Measurements from ENCODE around the gene PHOX2A. TPM values are rescaled to one million over a fixed set of nuclear protein-coding genes. Genes with fewer than 3 reads are reported as not detected.

Gene PHOX2A
- total RNA-seq, 1 donor from 2014 or later = not detected

DNA sequence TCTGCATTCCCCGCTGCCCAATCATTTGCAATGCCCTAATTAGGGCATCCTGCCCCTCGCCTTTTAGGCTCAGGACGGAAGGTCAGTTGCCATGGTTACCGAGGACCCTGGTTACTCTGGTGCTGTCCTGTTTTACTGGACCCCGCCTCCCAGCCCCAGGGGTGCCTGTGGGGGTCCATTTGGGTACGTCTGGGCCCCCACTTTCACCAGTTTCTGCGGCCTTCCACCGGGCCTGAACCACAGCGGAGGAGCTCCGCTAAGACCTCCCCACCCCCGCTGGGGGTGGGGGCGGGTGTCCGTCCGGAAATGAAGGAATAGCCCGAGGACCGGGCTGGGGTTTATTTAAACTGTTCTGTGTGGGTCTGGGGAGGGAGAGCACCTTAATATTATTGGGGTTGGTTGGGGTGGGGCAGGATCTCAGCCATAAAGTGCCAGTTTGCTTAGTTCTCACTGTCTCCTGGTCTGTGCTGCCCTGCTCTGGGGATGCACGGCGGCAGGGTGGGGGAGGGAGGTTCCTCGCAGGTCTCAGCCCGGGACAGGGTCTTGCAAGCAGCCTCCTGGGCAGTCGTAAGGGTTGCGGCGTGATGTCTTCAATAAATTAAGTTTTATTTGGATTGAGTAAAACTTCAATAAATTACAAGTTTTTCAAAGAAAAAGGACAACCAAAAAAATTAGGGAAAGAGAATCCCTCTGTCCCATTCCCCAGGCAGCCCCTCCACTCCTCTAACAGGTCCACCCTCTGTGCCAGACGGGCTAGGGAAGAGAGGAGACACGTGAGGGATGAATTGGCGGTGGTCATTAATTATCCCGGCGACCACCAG, 5.3 kb downstream of the PHOX2A start:
- FAIRE-seq (no peak), DNase-seq (ENCODE audit: low read depth) (no peak)
- Mint-ChIP-seq H3K36me3 (ENCODE audit: low read depth, unreplicated experiment) (peaks cover 19% of the 10 kb centered on the region), H3K4me1 (ENCODE audit: low read depth, unreplicated experiment) (peaks cover 13% of the 10 kb centered on the region), H3K27me3 (ENCODE audit: low read depth, unreplicated experiment) (peaks cover 34% of the 10 kb centered on the region), H3K4me3 (ENCODE audit: unreplicated experiment) (peak overlapping the region; percentile 60), H3K9me3 (ENCODE audit: unreplicated experiment) (peaks cover 12% of the 10 kb centered on the region), H3K27ac (ENCODE audit: unreplicated experiment) (peak overlapping the region; percentile 80)
- no peaks in the 10 kb centered on the region for H3K9me3 ChIP-seq (ENCODE audit: insufficient read depth, low read depth, low read length)
- TF ChIP-seq EZH2 (IDR thresholded peaks at IDR 0.05; ENCODE audit: insufficient read depth, low read length) = no peak
- TF ChIP-seq, protein P1, sequence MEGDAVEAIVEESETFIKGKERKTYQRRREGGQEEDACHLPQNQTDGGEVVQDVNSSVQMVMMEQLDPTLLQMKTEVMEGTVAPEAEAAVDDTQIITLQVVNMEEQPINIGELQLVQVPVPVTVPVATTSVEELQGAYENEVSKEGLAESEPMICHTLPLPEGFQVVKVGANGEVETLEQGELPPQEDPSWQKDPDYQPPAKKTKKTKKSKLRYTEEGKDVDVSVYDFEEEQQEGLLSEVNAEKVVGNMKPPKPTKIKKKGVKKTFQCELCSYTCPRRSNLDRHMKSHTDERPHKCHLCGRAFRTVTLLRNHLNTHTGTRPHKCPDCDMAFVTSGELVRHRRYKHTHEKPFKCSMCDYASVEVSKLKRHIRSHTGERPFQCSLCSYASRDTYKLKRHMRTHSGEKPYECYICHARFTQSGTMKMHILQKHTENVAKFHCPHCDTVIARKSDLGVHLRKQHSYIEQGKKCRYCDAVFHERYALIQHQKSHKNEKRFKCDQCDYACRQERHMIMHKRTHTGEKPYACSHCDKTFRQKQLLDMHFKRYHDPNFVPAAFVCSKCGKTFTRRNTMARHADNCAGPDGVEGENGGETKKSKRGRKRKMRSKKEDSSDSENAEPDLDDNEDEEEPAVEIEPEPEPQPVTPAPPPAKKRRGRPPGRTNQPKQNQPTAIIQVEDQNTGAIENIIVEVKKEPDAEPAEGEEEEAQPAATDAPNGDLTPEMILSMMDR (IDR thresholded peaks at IDR 0.05; ENCODE audit: insufficient read depth, low read depth, low read length) = no peak
- H3K4me2 ChIP-seq (ENCODE audit: low read length) = peak overlapping the region; percentile 85
- peaks cover 34% of the 10 kb centered on the region for H3K27me3 ChIP-seq (ENCODE audit: insufficient read depth, low read length)
- no peak overlapping the region for H2AFZ ChIP-seq (ENCODE audit: low read depth, low read length)
- H4K20me1 ChIP-seq (ENCODE audit: insufficient read depth, low read length) = peaks cover 60% of the 10 kb centered on the region
- no peaks in the 10 kb centered on the region for H3K79me2 ChIP-seq (ENCODE audit: insufficient read depth, low read length)
- H3K4me3 ChIP-seq (ENCODE audit: insufficient read depth, low read depth, low read length) = no peak overlapping the region
- no peak overlapping the region for H3K9ac ChIP-seq (ENCODE audit: low read length)
- no peak overlapping the region for H3K27ac ChIP-seq (ENCODE audit: low read depth, low read length)
- H3K4me1 ChIP-seq (ENCODE audit: insufficient read depth, low read length) = peaks cover 26% of the 10 kb centered on the region
- H3K36me3 ChIP-seq (ENCODE audit: insufficient read depth, low read length) = peaks cover 20% of the 10 kb centered on the region

DNA sequence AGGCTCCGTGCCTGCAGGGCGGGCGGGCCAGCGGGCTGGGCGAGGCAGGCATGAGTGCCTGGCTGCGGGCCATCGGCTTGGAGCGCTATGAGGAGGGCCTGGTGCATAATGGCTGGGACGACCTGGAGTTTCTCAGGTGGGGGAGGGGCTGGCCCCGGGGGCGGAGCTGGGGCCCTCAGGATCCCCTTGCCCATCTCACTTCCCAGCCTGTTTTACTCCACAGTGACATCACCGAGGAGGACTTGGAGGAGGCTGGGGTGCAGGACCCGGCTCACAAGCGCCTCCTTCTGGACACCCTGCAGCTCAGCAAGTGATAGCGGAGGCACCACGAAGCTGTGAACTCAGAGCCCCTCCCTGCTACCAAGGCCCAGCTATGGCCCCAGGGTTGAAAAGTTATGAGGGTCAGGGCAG, 5.9 kb downstream of the PHOX2A start:
- H3K4me1 ChIP-seq (ENCODE audit: insufficient read depth, low read length) = peaks cover 26% of the 10 kb centered on the region
- H2AFZ ChIP-seq (ENCODE audit: low read depth, low read length) = no peak overlapping the region
- peaks cover 26% of the 10 kb centered on the region for H3K36me3 ChIP-seq (ENCODE audit: insufficient read depth, low read length)
- H3K79me2 ChIP-seq (ENCODE audit: insufficient read depth, low read length) = no peaks in the 10 kb centered on the region
- peaks cover 19% of the 10 kb centered on the region for H3K36me3 Mint-ChIP-seq (ENCODE audit: low read depth, unreplicated experiment)
- no peaks in the 10 kb centered on the region for H3K9me3 ChIP-seq (ENCODE audit: insufficient read depth, low read depth, low read length)
- no peak overlapping the region for H3K4me3 ChIP-seq (ENCODE audit: insufficient read depth, low read depth, low read length)
- peaks cover 28% of the 10 kb centered on the region for H3K27me3 ChIP-seq (ENCODE audit: insufficient read depth, low read length)
- no peak for FAIRE-seq
- DNase-seq (ENCODE audit: low read depth) = peak; percentile 45
- peaks cover 29% of the 10 kb centered on the region for H3K27me3 Mint-ChIP-seq (ENCODE audit: low read depth, unreplicated experiment)
- peaks cover 13% of the 10 kb centered on the region for H3K4me1 Mint-ChIP-seq (ENCODE audit: low read depth, unreplicated experiment)
- no peak overlapping the region for H3K9ac ChIP-seq (ENCODE audit: low read length)
- no peak overlapping the region for H3K4me3 Mint-ChIP-seq (ENCODE audit: unreplicated experiment)
- H3K27ac Mint-ChIP-seq (ENCODE audit: unreplicated experiment) = no peak overlapping the region
- TF ChIP-seq EZH2 (IDR thresholded peaks at IDR 0.05; ENCODE audit: insufficient read depth, low read length) = no peak
- TF ChIP-seq, protein P1 (IDR thresholded peaks at IDR 0.05; ENCODE audit: insufficient read depth, low read depth, low read length) = peak; percentile 72
- no peak overlapping the region for H3K4me2 ChIP-seq (ENCODE audit: low read length)
- H4K20me1 ChIP-seq (ENCODE audit: insufficient read depth, low read length) = peaks cover 67% of the 10 kb centered on the region
- no peak overlapping the region for H3K27ac ChIP-seq (ENCODE audit: low read depth, low read length)
- H3K9me3 Mint-ChIP-seq (ENCODE audit: unreplicated experiment) = peaks cover 9% of the 10 kb centered on the region
